ENCODE measurements around the gene STON2. TPM values are rescaled to one million over a fixed set of nuclear protein-coding genes. Genes with fewer than 3 reads are reported as not detected.
A peak's percentile ranks its signal among the peaks of the same experiment; 100 is the strongest.

The STON2 gene
- total and polyA plus RNA-seq, 2 of the 13 experiments (the other 11 are each of a cell fraction or from before 2014, with no cell fraction given), result 2.1 to 11.0 TPM

DNA sequence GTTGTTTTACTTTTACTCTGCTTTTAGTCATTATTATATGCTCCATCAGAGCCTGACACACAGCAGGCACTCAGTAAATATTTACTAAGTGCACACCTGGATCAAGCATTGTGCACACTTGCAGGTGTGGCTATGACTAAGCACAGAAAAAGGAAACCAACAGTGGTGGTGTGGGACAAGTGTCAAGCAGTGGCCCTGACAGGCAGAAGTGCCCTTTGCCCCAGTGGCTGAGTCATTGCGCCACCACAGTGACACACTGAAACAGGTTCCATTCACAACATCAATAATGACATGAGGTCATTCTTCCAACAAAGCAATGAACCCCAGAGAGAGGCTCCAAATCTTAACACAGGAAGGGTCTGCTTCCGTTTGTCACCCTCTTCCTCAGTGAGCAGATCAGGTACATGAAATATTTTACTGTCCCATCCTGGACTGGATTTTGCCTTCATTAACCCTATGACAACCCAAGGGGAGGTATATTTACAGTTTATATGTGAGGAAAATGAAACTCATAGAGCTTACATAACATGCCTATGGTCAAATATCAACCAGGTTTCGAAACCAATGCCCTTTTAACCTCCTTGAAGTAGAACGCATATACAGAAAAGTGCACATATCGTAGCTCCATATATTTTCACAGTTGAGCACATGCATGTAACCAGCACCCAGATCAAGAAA is 96.7 kb downstream of the STON2 start (continued):
- TF ChIP-seq MED13 (CRISPR knock-in tag; IDR thresholded peaks at IDR 0.05) (0 out of 2 replicates have a peak, but pooled peaks have one; percentile 20), ZNF160 (CRISPR knock-in tag; IDR thresholded peaks at IDR 0.05) (no peak), ZNF18 (CRISPR knock-in tag; IDR thresholded peaks at IDR 0.05; ENCODE audit: insufficient replicate concordance) (peak; percentile 95), NR2C2 (CRISPR knock-in tag; IDR thresholded peaks at IDR 0.05; ENCODE audit: borderline replicate concordance) (peak; percentile 85), NPAS2 (CRISPR knock-in tag; IDR thresholded peaks at IDR 0.05; ENCODE audit: borderline replicate concordance) (no peak), SKI (IDR thresholded peaks at IDR 0.05; ENCODE audit: partially characterized antibody) (peak; percentile 84), MYNN (CRISPR knock-in tag; IDR thresholded peaks at IDR 0.05; ENCODE audit: low read depth) (no peak), MYC (CRISPR knock-in tag; IDR thresholded peaks at IDR 0.05; ENCODE audit: borderline replicate concordance) (peak; percentile 67; the same call in 1 of the 2 replicates), ZSCAN29 (CRISPR knock-in tag; conservative IDR thresholded peaks at IDR 0.05) (no peak), NFKB2 (CRISPR knock-in tag; IDR thresholded peaks at IDR 0.05; ENCODE audit: borderline replicate concordance) (no peak), ZNF280D (CRISPR knock-in tag; IDR thresholded peaks at IDR 0.05) (peak; percentile 74), ZFP36L1 (CRISPR knock-in tag; IDR thresholded peaks at IDR 0.05) (no peak), PPARG (CRISPR knock-in tag; conservative IDR thresholded peaks at IDR 0.05) (peak; percentile 100), ZNF564 (CRISPR knock-in tag; IDR thresholded peaks at IDR 0.05) (peak; percentile 58; the same call in 1 of the 2 replicates), ZNF430 (CRISPR knock-in tag; IDR thresholded peaks at IDR 0.05) (peak; percentile 48; the same call in 1 of the 2 replicates), AGO2 (optimal IDR thresholded peaks at IDR 0.05; ENCODE audit: low read depth, low read length) (no peak)
- TF ChIP-seq, protein P1, sequence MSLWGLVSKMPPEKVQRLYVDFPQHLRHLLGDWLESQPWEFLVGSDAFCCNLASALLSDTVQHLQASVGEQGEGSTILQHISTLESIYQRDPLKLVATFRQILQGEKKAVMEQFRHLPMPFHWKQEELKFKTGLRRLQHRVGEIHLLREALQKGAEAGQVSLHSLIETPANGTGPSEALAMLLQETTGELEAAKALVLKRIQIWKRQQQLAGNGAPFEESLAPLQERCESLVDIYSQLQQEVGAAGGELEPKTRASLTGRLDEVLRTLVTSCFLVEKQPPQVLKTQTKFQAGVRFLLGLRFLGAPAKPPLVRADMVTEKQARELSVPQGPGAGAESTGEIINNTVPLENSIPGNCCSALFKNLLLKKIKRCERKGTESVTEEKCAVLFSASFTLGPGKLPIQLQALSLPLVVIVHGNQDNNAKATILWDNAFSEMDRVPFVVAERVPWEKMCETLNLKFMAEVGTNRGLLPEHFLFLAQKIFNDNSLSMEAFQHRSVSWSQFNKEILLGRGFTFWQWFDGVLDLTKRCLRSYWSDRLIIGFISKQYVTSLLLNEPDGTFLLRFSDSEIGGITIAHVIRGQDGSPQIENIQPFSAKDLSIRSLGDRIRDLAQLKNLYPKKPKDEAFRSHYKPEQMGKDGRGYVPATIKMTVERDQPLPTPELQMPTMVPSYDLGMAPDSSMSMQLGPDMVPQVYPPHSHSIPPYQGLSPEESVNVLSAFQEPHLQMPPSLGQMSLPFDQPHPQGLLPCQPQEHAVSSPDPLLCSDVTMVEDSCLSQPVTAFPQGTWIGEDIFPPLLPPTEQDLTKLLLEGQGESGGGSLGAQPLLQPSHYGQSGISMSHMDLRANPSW (CRISPR knock-in tag; IDR thresholded peaks at IDR 0.05; ENCODE audit: borderline replicate concordance), result no peak
- TF ChIP-seq, protein P2, sequence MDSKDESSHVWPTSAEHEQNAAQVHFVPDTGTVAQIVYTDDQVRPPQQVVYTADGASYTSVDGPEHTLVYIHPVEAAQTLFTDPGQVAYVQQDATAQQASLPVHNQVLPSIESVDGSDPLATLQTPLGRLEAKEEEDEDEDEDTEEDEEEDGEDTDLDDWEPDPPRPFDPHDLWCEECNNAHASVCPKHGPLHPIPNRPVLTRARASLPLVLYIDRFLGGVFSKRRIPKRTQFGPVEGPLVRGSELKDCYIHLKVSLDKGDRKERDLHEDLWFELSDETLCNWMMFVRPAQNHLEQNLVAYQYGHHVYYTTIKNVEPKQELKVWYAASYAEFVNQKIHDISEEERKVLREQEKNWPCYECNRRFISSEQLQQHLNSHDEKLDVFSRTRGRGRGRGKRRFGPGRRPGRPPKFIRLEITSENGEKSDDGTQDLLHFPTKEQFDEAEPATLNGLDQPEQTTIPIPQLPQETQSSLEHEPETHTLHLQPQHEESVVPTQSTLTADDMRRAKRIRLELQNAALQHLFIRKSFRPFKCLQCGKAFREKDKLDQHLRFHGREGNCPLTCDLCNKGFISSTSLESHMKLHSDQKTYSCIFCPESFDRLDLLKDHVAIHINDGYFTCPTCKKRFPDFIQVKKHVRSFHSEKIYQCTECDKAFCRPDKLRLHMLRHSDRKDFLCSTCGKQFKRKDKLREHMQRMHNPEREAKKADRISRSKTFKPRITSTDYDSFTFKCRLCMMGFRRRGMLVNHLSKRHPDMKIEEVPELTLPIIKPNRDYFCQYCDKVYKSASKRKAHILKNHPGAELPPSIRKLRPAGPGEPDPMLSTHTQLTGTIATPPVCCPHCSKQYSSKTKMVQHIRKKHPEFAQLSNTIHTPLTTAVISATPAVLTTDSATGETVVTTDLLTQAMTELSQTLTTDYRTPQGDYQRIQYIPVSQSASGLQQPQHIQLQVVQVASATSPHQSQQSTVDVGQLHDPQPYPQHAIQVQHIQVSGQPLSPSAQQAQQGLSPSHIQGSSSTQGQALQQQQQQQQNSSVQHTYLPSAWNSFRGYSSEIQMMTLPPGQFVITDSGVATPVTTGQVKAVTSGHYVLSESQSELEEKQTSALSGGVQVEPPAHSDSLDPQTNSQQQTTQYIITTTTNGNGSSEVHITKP (CRISPR knock-in tag; IDR thresholded peaks at IDR 0.05; ENCODE audit: low read depth), result peak; percentile 72; the same call in 1 of the 2 replicates
